Ovary (tissue), 9 donors: ENCODE data around the gene LIN37. TPM values are rescaled to one million over a fixed set of nuclear protein-coding genes. Genes with fewer than 3 reads are reported as not detected.

Source experiments
- DNase-seq, 5 donors: peaks; one replicate each; pipeline ENCODE4 v3.0.0-alpha.2; 2019 to 2020
- H3K27ac ChIP-seq, 2 donors: fragments of 200-600 bp; one replicate each; pipeline versions ENCODE4 v1.5.1 to v1.8.0; 2019 to 2022
- H3K27me3 ChIP-seq: fragments of 200-600 bp; one replicate; pipeline ENCODE4 v1.8.0; 2022
- H3K36me3 ChIP-seq: fragments of 200-600 bp; sonication (generic); one replicate; pipeline ENCODE4 v1.5.1; 2019
- H3K4me1 ChIP-seq: one replicate; pipeline ENCODE4 v1.8.1; 2013; ENCODE audit warnings: mild to moderate bottlenecking, moderate library complexity; ENCODE audit not compliant: insufficient read depth
- H3K4me3 ChIP-seq: fragments of 200-600 bp; sonication (generic); one replicate; pipeline ENCODE4 v1.5.1; 2017
- H3K9me3 ChIP-seq, 2 donors: fragments of 200-600 bp in 1 of 2; sonication (generic) in 1 of 2; one replicate each; pipeline versions ENCODE4 v1.5.1 to v1.8.1; 2013 to 2019; ENCODE audit warnings: mild to moderate bottlenecking in 1 of 2, moderate library complexity in 1 of 2
- EP300 ChIP-seq: sonication (generic); formaldehyde crosslinking; IDR thresholded peaks from one replicate; pipeline ENCODE4 v1.6.1; 2017; ENCODE audit warnings: antibody characterized with exemption
- POLR2A ChIP-seq: fragments of 450-650 bp; IDR thresholded peaks from one replicate; pipeline ENCODE4 v1.6.1; 2017; ENCODE audit warnings: antibody characterized with exemption, mild to moderate bottlenecking, moderate library complexity
- WGBS, 3 donors: extraction: QIAGEN DNeasy Blood & Tissue Kit in 1 of 3; methylation state at CpG; one replicate each; pipeline versions ENCODE4 v1.1.5 to v1.1.7; 2013 to 2017; 5-methylcytosine and 5-hydroxymethylcytosine counted together
- intact Hi-C, 4 donors: fragments of 100-400 bp; cut with DNase I; formaldehyde crosslinking; loops; one replicate each; pipeline versions ENCODE4 v1.11.0 to v1.15.1; 2022 to 2023
- polyA plus RNA-seq, 2 donors: library from polyadenylated mRNA; stranded (reverse); fragments of 200-250 nt in 1 of 2; fragments of 350-450 nt in 1 of 2; fragmentation: Illumina TruSeq in 1 of 2; extraction: RNeasy Lipid Tissue Mini Kit (QIAGEN cat#74804) in 1 of 2; gene quantifications; one replicate each; pipeline ENCODE4 v1.2.3, GENCODE V29; 2013 to 2014
- total RNA-seq, 7 donors: library from RNA; depleted of rRNA in 2 of 7; stranded (reverse); fragments of >200 nt in 2 of 7; fragmentation: NEBNext Ultra II Directional in 3 of 7; extraction: Animal tissue kit (Norgen Biotek cat#: 25700) in 3 of 7; gene quantifications; one replicate each; pipeline versions ENCODE4 v1.1.0 to v1.2.4, GENCODE V29; 2016 to 2023
- TF ChIP-seq, protein P1 (sequence below), 3 donors: fragments of 450-650 bp in 2 of 3; fragments of 200-600 bp in 1 of 3; IDR thresholded peaks; one replicate each; pipeline versions ENCODE4 v1.5.1 to v1.8.0; 2016 to 2022; ENCODE audit warnings: antibody characterized with exemption in 3 of 3, mild to moderate bottlenecking in 1 of 3
- donor health status: DM: no; HTN: no; CAD: no; lungs with moderate emphysema.
- donor health status: DM: no; HTN: no; CAD: no.
- donor health status: Bipolar disorder and iron deficiency.
- donor health status: DM: yes; HTN: yes; CAD: no.
- donor health status: DM: no; HTN: no; CAD: no.
- donor health status: DM: yes; HTN: yes; CAD: no.

The LIN37 gene
- total and polyA plus RNA-seq, 9 donors = 9.8 to 25.6 (median 19.1) TPM

DNA sequence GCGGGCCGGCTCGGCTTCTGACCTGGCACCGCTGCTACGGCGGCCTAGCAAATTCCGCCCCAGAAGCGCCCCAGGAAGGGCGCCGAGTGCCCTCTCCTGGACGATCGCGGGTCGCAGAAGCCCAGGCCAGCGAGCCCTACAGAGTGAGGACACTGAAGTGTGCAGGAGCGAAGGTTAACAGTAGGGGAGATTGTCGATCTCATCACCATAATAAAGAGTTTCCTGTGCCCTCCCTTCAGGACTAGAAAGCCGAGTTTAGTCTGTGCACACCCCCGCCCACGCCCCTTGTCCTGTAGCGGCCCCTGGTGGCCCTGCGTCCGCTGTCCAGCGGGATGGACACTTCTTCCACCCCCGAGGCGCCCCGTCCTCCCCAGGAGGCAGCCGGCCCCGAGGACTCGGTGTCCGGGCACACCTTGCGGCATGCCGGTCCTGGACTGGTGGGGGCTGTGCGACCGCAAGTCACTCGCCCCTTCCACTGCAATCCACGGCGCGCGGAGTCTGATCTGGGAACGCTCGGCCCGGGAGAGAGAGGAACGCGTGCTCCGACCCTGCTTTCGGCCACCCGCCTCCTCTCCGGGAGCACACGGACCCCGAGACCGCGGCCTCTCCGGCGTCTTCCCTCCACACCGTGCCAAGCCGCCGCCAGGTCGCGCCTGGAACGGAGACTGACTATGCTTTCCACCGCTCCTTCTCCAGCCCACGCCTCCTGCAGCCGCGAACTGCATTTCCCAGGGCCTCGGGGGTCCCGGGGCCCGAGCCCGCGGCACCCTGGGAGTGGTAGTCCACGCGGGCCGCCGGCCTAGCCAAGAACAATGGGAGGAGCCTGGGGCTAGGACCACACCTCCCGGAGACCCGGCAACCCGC lies 31.3 kb upstream of the LIN37 start:
- Histone ChIP-seq H3K9me3 (no peaks in the 10 kb centered on the region), H3K36me3 (no peaks in the 10 kb centered on the region), H3K27ac (peak overlapping the region; percentile 85 to 96), H3K27me3 (no peaks in the 10 kb centered on the region), H3K4me1 (peaks cover 10% of the 10 kb centered on the region), H3K4me3 (peak overlapping the region; percentile 84)
- WGBS, 3 donors = 0 to 1% (median 0%) methylated on average over 73 to 77 of the region's 77 CpGs
- intact Hi-C loops = loop anchor here (2.0 to 10.0 kb wide), 4 partner anchors 22 to 170 kb away; partner anchors contain the start of genes TMEM147 (in 2 of the 4), HSPB6 (in 1 of the 4) and PRODH2 (in 1 of the 4)
- DNase-seq = peak; percentile 79 to 95 (median 88)
- TF ChIP-seq EP300 (no peak), POLR2A (no peak)
- TF ChIP-seq, protein P1, sequence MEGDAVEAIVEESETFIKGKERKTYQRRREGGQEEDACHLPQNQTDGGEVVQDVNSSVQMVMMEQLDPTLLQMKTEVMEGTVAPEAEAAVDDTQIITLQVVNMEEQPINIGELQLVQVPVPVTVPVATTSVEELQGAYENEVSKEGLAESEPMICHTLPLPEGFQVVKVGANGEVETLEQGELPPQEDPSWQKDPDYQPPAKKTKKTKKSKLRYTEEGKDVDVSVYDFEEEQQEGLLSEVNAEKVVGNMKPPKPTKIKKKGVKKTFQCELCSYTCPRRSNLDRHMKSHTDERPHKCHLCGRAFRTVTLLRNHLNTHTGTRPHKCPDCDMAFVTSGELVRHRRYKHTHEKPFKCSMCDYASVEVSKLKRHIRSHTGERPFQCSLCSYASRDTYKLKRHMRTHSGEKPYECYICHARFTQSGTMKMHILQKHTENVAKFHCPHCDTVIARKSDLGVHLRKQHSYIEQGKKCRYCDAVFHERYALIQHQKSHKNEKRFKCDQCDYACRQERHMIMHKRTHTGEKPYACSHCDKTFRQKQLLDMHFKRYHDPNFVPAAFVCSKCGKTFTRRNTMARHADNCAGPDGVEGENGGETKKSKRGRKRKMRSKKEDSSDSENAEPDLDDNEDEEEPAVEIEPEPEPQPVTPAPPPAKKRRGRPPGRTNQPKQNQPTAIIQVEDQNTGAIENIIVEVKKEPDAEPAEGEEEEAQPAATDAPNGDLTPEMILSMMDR (IDR thresholded peaks at IDR 0.05) = peak; percentile 77 to 93 (median 86)

GRCh38 chr19:35717665-35718344 lies 30.6 kb upstream of the LIN37 start, which contains the start of gene KMT2B:
KMT2B (plus strand) TSS chr19:35718003; CDS start chr19:35718019, 16 bp downstream.
- peak in 4 of 5 donors; percentile 94 to 96 (median 96) for DNase-seq
- peaks cover 10% of the 10 kb centered on the region for H3K4me1 ChIP-seq
- intact Hi-C loops = loop anchor here (2.0 to 10.0 kb wide), 4 partner anchors 23 to 171 kb away; partner anchors contain the start of genes TMEM147 (in 2 of the 4), HSPB6 (in 1 of the 4) and PRODH2 (in 1 of the 4)

DNA sequence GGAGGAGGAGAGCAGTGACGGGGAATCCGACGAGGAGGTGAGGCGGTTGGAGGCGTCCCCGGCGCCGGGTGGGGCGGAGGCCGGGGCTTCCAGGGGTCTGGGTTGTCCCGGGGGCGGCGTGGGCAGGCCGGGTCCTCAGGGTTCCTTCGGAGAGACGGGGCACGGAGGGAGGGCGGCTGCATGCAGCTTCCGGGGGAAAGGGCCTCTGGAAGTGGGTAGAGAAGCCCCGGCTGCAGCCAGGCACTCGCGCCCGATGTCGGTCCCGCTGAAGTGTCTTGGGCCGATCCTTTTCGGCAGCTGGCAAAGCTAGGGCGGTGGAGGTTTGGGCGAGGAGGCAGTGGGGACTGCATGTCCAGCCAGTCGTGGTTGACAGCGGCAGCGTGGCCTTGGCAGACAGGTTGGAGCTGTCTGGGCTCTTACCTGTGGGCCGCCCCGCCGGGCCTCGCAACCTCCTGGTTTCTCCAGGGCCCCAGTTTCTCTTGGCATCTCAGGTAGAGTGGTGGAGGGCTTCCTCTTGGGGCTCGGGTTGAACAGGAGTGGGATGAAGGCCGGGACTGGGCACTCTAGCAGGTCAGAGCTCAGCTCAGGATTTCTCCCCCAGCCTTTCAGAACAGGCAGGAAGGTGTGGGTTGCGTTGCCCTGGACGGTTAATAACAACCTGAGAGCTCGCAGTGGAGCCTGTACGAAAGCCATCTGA lies 29.9 kb upstream of the LIN37 start:
- intact Hi-C loops = loop anchor here in 3 of 4 donors (5.0 to 10.0 kb wide), 2 partner anchors 96 to 171 kb away; partner anchors contain the start of genes TMEM147 (in 2 of the 3) and PRODH2 (in 1 of the 3)
- no peaks in the 10 kb centered on the region for H3K27me3 ChIP-seq
- H3K36me3 ChIP-seq = no peaks in the 10 kb centered on the region
- H3K9me3 ChIP-seq = no peaks in the 10 kb centered on the region
- H3K4me1 ChIP-seq = peaks cover 10% of the 10 kb centered on the region
- 0 to 1% (median 1%) methylated on average over 27 to 42 of the region's 42 CpGs for WGBS, 3 donors
- peak overlapping the region; percentile 84 for H3K4me3 ChIP-seq
- H3K27ac ChIP-seq = peak overlapping the region; percentile 68 to 85
- DNase-seq = peak in 4 of 5 donors; percentile 49 to 73 (median 70)
- TF ChIP-seq, protein P1 (IDR thresholded peaks at IDR 0.05) = no peak
- TF ChIP-seq POLR2A (no peak), EP300 (no peak)

More at GRCh38 chr19:35717665-35718344, 30.6 kb upstream of the LIN37 start, which contains the start of gene KMT2B:
- Histone ChIP-seq H3K9me3 (no peaks in the 10 kb centered on the region), H3K27ac (peak within 1 kb of the TSS; percentile 85 to 96), H3K36me3 (no peaks in the 10 kb centered on the region), H3K27me3 (no peaks in the 10 kb centered on the region), H3K4me3 (peak within 1 kb of the TSS; percentile 84)
- 1 to 2% (median 1%) methylated on average over 26 to 99 of the region's 109 CpGs for WGBS, 3 donors
- no peak for TF ChIP-seq POLR2A
- TF ChIP-seq, protein P1 (IDR thresholded peaks at IDR 0.05) = no peak
- no peak for TF ChIP-seq EP300
